AG09319 (cell line): ENCODE measurements around the gene OR56B1.
"Not testable (repeated sequence)": the region's sequence is repeated elsewhere in the genome, so short reads cannot be mapped to it uniquely, and the experiment has no call there.

Source experiments
- DNase-seq: peaks from one replicate; pipeline ENCODE4 v3.0.0-alpha.2; 2010; ENCODE audit warnings: low read depth; ENCODE audit errors: extremely low read depth
- CTCF ChIP-seq: IDR thresholded peaks from 2 replicates; pipeline ENCODE4 v1.5.1; 2011; ENCODE audit warnings: low read depth, mild to moderate bottlenecking, inconsistent platforms, low read length, moderate library complexity

OR56B1 gene

GRCh38 chr11:5705688-5706087, 30.6 kb upstream of the OR56B1 start:
- DNase-seq = no peak
- no peak for TF ChIP-seq CTCF

GRCh38 chr11:5712507-5712906, 23.7 kb upstream of the OR56B1 start:
- no peak for DNase-seq

GRCh38 chr11:5713695-5714094, 22.6 kb upstream of the OR56B1 start:
- TF ChIP-seq CTCF = no peak
- DNase-seq = no peak

More at GRCh38 chr11:5712507-5712906, 23.7 kb upstream of the OR56B1 start:
- TF ChIP-seq CTCF = peak; percentile 11

- DNase-seq = not testable (repeated sequence)
Observed at GRCh38 chr11:5716518-5716917, 19.7 kb upstream of the OR56B1 start.

GRCh38 chr11:5719703-5720495, 16.3 kb upstream of the OR56B1 start:
- no peak for DNase-seq
- no peak for TF ChIP-seq CTCF

GRCh38 chr11:5722622-5723021, 13.6 kb upstream of the OR56B1 start:
- no peak for TF ChIP-seq CTCF
- DNase-seq = no peak

- no peak for DNase-seq
Observed at GRCh38 chr11:5726351-5726750, 9.9 kb upstream of the OR56B1 start.

More at GRCh38 chr11:5726351-5726750, 9.9 kb upstream of the OR56B1 start:
- TF ChIP-seq CTCF = no peak
